ENCODE data around the gene DENND1B.

DENND1B gene, protein sequence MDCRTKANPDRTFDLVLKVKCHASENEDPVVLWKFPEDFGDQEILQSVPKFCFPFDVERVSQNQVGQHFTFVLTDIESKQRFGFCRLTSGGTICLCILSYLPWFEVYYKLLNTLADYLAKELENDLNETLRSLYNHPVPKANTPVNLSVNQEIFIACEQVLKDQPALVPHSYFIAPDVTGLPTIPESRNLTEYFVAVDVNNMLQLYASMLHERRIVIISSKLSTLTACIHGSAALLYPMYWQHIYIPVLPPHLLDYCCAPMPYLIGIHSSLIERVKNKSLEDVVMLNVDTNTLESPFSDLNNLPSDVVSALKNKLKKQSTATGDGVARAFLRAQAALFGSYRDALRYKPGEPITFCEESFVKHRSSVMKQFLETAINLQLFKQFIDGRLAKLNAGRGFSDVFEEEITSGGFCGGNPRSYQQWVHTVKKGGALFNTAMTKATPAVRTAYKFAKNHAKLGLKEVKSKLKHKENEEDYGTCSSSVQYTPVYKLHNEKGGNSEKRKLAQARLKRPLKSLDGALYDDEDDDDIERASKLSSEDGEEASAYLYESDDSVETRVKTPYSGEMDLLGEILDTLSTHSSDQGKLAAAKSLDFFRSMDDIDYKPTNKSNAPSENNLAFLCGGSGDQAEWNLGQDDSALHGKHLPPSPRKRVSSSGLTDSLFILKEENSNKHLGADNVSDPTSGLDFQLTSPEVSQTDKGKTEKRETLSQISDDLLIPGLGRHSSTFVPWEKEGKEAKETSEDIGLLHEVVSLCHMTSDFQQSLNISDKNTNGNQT

GRCh38 chr1:197775282-197776262 is at the start of gene DENND1B:
DENND1B (minus strand) TSS chr1:197775480; CDS start chr1:197775155, 325 bp downstream.
- peak; percentile 49 to 61 for DNase-seq (ENCODE audit: extremely low read depth in 1 of 2, low read depth in 1 of 2)

DNA sequence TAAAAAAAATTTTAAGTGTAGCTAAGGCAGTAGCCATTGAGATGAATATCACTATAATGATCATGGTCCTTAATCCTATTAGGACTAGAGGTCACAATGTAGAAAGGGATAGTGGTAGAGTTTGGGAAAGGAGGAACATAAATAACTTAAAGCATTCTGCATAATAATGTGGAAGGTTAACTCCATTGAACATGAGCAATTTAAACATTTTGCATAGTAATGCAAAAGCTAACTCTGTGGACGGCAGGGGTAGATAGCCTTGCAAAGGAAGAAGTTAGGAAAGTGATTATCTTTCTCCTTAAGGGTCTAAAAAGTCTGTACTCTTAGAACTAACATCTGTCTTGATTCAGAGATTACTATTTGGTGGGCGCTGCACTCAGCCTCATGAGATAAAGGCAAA is 39.0 kb upstream of the DENND1B start:
- no peak for DNase-seq (ENCODE audit: extremely low read depth in 1 of 2, low read depth in 1 of 2)

GRCh38 chr1:197813741-197814140 is 38.5 kb upstream of the DENND1B start:
- DNase-seq (ENCODE audit: extremely low read depth in 1 of 2, low read depth in 1 of 2) = no peak

GRCh38 chr1:197811769-197812168 is 36.5 kb upstream of the DENND1B start:
- no peak for DNase-seq (ENCODE audit: extremely low read depth in 1 of 2, low read depth in 1 of 2)

GRCh38 chr1:197810812-197811211 is 35.5 kb upstream of the DENND1B start:
- no peak for DNase-seq (ENCODE audit: extremely low read depth in 1 of 2, low read depth in 1 of 2)

DNA sequence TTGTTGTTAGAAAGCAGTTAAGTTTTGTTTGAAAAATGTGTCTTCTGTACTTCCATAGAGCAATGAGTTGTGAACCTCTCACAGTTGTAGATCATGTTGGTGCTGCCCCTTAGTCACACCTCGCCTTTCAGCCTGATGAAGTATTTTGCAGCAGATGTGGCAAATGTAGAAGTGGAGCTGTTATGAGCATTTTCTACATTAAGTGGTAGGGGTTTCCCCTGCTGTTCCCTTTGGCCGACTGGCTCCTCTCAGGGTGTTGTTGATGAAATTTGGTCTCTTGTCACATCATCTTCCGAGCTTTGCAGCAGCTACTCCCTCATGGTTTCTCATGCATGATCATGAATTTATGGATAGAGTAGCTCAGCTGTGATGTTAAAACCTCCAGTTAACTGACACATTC is 33.6 kb upstream of the DENND1B start:
- no peak for DNase-seq (ENCODE audit: extremely low read depth in 1 of 2, low read depth in 1 of 2)

DNA sequence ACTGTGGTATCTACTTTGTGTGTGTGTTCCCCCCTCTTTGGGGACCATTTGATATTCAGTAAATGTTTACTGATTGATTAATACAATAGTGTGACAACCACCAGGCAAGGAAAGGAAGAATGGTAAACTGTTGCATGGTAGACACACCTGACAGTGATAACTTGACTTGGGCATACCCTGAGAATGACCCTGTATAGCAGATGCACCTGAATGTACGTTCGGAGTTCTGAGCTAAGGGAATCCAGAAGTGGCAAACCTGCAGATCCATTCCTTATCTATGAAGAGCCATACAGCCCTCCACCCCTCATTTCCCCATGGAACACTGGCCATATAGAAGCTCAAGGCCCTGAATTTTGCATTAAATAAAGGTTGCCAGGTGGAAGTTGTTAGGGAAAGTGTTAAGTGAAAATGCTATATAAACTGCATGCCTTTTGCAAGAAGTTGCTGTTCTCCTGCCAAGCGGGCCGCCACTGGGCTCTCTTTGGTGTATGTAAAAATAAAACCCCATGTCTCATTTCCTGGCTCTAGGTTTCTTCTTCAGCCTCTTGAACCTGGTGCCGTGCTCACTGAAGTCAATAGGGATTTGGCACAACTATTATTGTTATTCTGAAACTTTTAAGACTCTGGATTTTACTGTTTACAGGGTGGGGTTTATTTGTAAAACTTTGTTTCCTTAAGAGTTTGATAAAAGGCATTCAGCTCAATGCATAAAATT is 32.6 kb upstream of the DENND1B start:
- DNase-seq (ENCODE audit: extremely low read depth in 1 of 2, low read depth in 1 of 2) = no peak

DNA sequence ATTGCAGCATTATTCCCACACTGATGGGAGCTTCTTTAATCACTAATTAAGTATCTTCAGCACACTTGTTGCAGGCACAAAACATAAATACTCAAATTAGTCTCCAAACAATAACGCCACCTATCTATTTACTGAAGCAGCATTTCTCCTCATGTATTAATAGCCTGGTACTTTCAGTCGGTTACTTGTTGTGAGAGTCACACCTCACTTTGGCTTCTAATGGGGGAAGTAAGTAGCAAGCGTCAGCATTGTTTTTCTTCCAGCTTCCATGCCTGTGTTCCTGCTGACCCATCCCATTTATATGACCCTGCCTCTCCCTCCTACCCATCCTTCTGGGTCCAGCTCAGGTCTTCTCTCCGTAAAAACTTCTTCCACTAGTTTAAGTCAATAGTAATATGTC is 31.9 kb upstream of the DENND1B start:
- DNase-seq (ENCODE audit: extremely low read depth in 1 of 2, low read depth in 1 of 2) = no peak

DNA sequence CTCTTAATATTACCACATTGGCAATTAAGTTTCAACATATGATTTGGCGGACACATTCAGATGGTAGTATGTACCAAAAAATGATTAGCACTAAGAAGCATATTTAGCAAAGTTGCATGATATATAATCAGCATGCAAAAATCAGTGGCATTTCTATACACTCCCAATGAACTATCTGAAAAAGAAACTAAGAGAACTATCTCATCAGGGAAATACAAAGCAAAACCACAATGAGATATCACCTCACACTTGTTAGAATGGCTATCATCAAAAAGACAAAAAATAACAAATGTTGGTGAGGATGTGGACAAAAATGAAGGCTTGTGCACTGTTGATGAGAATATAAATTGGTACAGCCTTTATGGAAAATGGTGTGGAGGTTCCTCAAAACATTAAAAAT is 31.4 kb upstream of the DENND1B start:
- no peak for DNase-seq (ENCODE audit: extremely low read depth in 1 of 2, low read depth in 1 of 2)

GRCh38 chr1:197801684-197802083 is 26.4 kb upstream of the DENND1B start:
- no peak for DNase-seq (ENCODE audit: extremely low read depth in 1 of 2, low read depth in 1 of 2)

- no peak for DNase-seq (ENCODE audit: extremely low read depth in 1 of 2, low read depth in 1 of 2)
These were observed 25.8 kb upstream of the DENND1B start for GRCh38 chr1:197801111-197801482.

- DNase-seq (ENCODE audit: extremely low read depth in 1 of 2, low read depth in 1 of 2) = no peak
These were observed 25.3 kb upstream of the DENND1B start for GRCh38 chr1:197800379-197801110.

DNA sequence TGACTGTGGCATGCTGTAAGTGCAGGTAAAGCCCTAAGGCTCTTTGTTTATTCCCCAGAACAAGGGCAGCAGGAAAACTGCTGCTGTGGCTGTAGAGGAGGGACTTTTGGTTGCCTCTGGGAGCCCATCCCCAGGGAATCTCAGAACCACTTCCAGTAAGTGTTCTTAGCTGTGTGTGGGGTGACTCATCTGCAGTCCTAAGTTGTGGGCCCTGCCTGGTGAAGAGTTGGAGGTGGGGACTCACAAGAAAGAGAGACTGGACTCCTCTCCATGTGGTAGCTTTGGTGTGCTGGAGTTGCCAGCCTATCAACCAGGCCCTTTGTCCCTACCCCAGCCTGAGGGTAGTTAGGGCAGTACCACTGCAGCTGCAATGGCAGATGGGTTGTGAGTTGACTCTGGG is 24.0 kb upstream of the DENND1B start:
- DNase-seq (ENCODE audit: extremely low read depth in 1 of 2, low read depth in 1 of 2) = no peak

DNA sequence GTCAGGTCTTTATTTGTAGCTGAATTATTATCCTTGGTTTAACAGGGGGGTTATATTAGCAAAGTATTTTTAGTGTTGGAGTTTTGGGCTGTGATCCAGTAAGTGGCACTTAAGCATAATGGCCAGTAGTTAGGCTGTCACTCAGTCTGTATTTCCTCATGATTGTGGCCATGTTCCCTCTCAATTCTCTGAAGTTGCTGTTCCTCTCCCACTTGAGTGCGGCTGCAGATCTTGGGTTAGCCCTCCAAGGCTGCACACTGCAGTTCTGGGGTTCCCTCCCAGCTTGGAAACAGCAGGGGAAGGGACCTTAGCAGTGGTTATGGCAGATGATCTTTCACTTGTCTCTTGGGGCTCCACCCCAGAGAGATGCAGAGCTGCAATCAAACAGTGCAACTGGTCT is 23.2 kb upstream of the DENND1B start:
- DNase-seq (ENCODE audit: extremely low read depth in 1 of 2, low read depth in 1 of 2) = no peak

- no peak for DNase-seq (ENCODE audit: extremely low read depth in 1 of 2, low read depth in 1 of 2)
These were observed 21.7 kb upstream of the DENND1B start for GRCh38 chr1:197797010-197797409.

GRCh38 chr1:197788741-197789739 is 13.8 kb upstream of the DENND1B start:
- DNase-seq (ENCODE audit: extremely low read depth in 1 of 2, low read depth in 1 of 2) = no peak

GRCh38 chr1:197787623-197788536 is 12.6 kb upstream of the DENND1B start:
- DNase-seq (ENCODE audit: extremely low read depth in 1 of 2, low read depth in 1 of 2) = no peak

Data from activated CD8-positive, alpha-beta memory T cell treated with anti-CD3 and anti-CD28 coated beads for 1 hour (primary cell).